ENCODE results near the gene RASSF3.

Gene RASSF3

DNA sequence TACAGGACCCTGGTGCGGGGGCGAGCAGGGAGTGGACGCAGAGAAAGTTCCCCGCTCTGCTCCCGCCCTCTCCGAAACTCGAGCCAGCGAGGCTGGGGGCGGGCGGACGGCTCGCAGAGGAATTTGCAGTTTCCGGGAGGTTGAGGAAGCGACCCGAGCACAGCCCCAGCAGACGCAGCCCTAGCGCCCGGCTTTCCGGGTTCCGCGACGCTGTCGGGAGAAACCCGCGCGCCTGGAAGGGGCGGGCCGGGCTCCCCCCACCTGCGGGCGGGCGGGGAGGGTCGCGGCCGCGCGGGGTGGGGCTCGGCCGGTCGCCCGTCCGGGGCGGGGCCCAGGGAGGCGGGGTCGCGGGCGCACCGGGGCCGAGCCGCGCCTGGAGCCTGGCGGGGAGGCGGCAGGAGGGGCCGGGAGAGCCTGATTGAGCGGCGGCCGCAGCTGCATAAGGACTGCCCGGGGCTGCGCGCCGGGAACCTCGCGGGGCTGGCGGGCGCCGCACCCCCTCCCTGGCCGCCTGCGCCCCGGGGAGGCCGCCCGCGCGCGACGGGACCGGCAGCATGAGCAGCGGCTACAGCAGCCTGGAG lies at the start of gene RASSF3:
TSS of gene RASSF3 (plus strand) at position 417 of the 581 bp plus-strand sequence. CDS start at position 555, 138 bp downstream.
- Histone ChIP-seq H4K20me1 (ENCODE audit: insufficient read depth, low read length) (no peaks in the 10 kb centered on the region), H3K4me2 (ENCODE audit: insufficient read depth, low read length) (peak within 1 kb of the TSS; percentile 95), H2AFZ (ENCODE audit: low read depth, low read length) (peak within 1 kb of the TSS; percentile 98), H3K27me3 (ENCODE audit: insufficient read depth, low read length, poor library complexity) (no peaks in the 10 kb centered on the region), H3K9me3 (ENCODE audit: insufficient read depth, low read length, severe bottlenecking) (no peaks in the 10 kb centered on the region), H3K27ac (ENCODE audit: low read length) (peak within 1 kb of the TSS; percentile 87), H3K9ac (ENCODE audit: low read depth, low read length) (peak within 1 kb of the TSS; percentile 95), H3K36me3 (ENCODE audit: insufficient read depth, low read length) (no peaks in the 10 kb centered on the region; the same call in 1 of the 2 replicates), H3K4me3 (ENCODE audit: low read depth in 1 of 2, low read length in 2 of 2) (peak within 1 kb of the TSS; percentile 85 to 92), H3K79me2 (ENCODE audit: insufficient read depth, low read length) (peaks cover 49% of the 10 kb centered on the region), H3K4me1 (ENCODE audit: insufficient read depth, low read length) (peaks cover 34% of the 10 kb centered on the region)
- ATAC-seq (ENCODE audit: insufficient read depth, low read depth) (peak; percentile 82), DNase-seq (peak; percentile 84)
- TF ChIP-seq EZH2 (IDR thresholded peaks at IDR 0.05; ENCODE audit: borderline replicate concordance, low read depth, low read length, severe bottlenecking) = no peak
- TF ChIP-seq, protein P1, sequence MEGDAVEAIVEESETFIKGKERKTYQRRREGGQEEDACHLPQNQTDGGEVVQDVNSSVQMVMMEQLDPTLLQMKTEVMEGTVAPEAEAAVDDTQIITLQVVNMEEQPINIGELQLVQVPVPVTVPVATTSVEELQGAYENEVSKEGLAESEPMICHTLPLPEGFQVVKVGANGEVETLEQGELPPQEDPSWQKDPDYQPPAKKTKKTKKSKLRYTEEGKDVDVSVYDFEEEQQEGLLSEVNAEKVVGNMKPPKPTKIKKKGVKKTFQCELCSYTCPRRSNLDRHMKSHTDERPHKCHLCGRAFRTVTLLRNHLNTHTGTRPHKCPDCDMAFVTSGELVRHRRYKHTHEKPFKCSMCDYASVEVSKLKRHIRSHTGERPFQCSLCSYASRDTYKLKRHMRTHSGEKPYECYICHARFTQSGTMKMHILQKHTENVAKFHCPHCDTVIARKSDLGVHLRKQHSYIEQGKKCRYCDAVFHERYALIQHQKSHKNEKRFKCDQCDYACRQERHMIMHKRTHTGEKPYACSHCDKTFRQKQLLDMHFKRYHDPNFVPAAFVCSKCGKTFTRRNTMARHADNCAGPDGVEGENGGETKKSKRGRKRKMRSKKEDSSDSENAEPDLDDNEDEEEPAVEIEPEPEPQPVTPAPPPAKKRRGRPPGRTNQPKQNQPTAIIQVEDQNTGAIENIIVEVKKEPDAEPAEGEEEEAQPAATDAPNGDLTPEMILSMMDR (IDR thresholded peaks at IDR 0.05; ENCODE audit: borderline replicate concordance, extremely low read depth, low read length, poor library complexity, severe bottlenecking) = no peak

DNA sequence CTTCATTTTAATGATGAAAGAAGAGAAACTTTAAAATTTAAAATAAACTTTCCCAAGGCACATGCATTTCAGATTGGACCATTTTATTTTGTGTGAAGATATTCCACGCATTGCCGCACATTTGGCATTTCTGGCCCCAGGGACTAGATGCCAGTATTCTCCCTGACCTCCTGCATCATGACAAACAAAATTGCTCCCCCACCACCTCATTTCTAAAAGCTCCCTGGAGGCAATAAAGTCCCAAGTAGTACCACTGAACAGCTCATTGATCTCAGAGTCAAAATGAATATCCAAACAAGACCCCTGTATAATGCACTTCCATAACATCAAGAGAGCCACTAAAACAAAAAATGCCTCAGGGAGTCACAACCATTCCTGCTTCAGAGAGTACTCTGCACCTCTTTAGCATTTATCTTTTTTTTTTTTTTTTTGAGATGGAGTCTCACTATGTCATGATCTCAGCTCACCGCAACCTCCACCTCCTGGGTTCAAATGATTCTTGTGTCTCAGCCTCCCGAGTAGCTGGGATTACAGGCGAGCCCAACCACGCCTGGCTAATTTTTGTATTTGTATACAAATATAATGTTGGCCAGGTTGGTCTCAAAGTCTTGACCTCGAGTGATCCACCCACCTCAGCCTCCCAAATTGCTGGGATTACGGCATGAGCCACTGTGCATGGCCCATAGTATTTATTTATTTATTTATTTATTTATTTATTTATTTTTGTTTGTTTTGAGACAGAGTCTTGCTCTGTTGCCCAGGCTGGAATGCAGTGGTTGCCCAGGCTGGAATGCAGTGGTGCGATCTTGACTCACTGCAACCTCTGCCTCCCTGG lies 48.8 kb upstream of the RASSF3 start:
- H3K27ac ChIP-seq (ENCODE audit: low read length) = no peak overlapping the region
- H3K4me1 ChIP-seq (ENCODE audit: insufficient read depth, low read length) = no peaks in the 10 kb centered on the region
- H3K79me2 ChIP-seq (ENCODE audit: insufficient read depth, low read length) = no peaks in the 10 kb centered on the region
- no peak overlapping the region for H2AFZ ChIP-seq (ENCODE audit: low read depth, low read length)
- DNase-seq = no peak
- ATAC-seq (ENCODE audit: insufficient read depth, low read depth) = no peak
- H3K27me3 ChIP-seq (ENCODE audit: insufficient read depth, low read length, poor library complexity) = no peaks in the 10 kb centered on the region
- H3K4me3 ChIP-seq (ENCODE audit: low read depth in 1 of 2, low read length in 2 of 2) = no peak overlapping the region
- H3K36me3 ChIP-seq (ENCODE audit: insufficient read depth, low read length) = no peaks in the 10 kb centered on the region
- no peak overlapping the region for H3K9ac ChIP-seq (ENCODE audit: low read depth, low read length)
- TF ChIP-seq, protein P1 (IDR thresholded peaks at IDR 0.05; ENCODE audit: borderline replicate concordance, extremely low read depth, low read length, poor library complexity, severe bottlenecking) = no peak
- no peak for TF ChIP-seq EZH2 (IDR thresholded peaks at IDR 0.05; ENCODE audit: borderline replicate concordance, low read depth, low read length, severe bottlenecking)
- no peaks in the 10 kb centered on the region for H4K20me1 ChIP-seq (ENCODE audit: insufficient read depth, low read length)
- H3K9me3 ChIP-seq (ENCODE audit: insufficient read depth, low read length, severe bottlenecking) = no peaks in the 10 kb centered on the region
- no peak overlapping the region for H3K4me2 ChIP-seq (ENCODE audit: insufficient read depth, low read length)

- H3K9me3 ChIP-seq (ENCODE audit: insufficient read depth, low read length, severe bottlenecking) = no peaks in the 10 kb centered on the region
- DNase-seq (no peak), ATAC-seq (ENCODE audit: insufficient read depth, low read depth) (no peak)
- no peak overlapping the region for H3K4me3 ChIP-seq (ENCODE audit: low read depth in 1 of 2, low read length in 2 of 2)
- H3K4me2 ChIP-seq (ENCODE audit: insufficient read depth, low read length) = no peak overlapping the region
- TF ChIP-seq, protein P1 (IDR thresholded peaks at IDR 0.05; ENCODE audit: borderline replicate concordance, extremely low read depth, low read length, poor library complexity, severe bottlenecking) = no peak
- no peak for TF ChIP-seq EZH2 (IDR thresholded peaks at IDR 0.05; ENCODE audit: borderline replicate concordance, low read depth, low read length, severe bottlenecking)
- H3K79me2 ChIP-seq (ENCODE audit: insufficient read depth, low read length) = no peaks in the 10 kb centered on the region
- H3K27me3 ChIP-seq (ENCODE audit: insufficient read depth, low read length, poor library complexity) = no peaks in the 10 kb centered on the region
- H3K9ac ChIP-seq (ENCODE audit: low read depth, low read length) = no peak overlapping the region
- no peaks in the 10 kb centered on the region for H3K4me1 ChIP-seq (ENCODE audit: insufficient read depth, low read length)
- no peaks in the 10 kb centered on the region for H3K36me3 ChIP-seq (ENCODE audit: insufficient read depth, low read length)
- no peaks in the 10 kb centered on the region for H4K20me1 ChIP-seq (ENCODE audit: insufficient read depth, low read length)
- no peak overlapping the region for H3K27ac ChIP-seq (ENCODE audit: low read length)
- no peak overlapping the region for H2AFZ ChIP-seq (ENCODE audit: low read depth, low read length)
Observed at GRCh38 chr12:64566122-64566521, 44.2 kb upstream of the RASSF3 start.

Data from DND-41 (cell line).